Measurements from ENCODE around the gene LTBR.

LTBR gene

GRCh38 chr12:6370994-6371754, 12.8 kb upstream of the LTBR start:
- H3K36me3 Mint-ChIP-seq = peaks cover 4% of the 10 kb centered on the region
- H3K4me1 Mint-ChIP-seq = peaks cover 60% of the 10 kb centered on the region
- H3K4me3 Mint-ChIP-seq = no peak overlapping the region
- peak overlapping the region; percentile 79 for H3K27ac Mint-ChIP-seq
- no peak for ATAC-seq
- no peaks in the 10 kb centered on the region for H3K9me3 Mint-ChIP-seq
- DNase-seq (ENCODE audit: low spot score in 2 of 2) = no peak

DNA sequence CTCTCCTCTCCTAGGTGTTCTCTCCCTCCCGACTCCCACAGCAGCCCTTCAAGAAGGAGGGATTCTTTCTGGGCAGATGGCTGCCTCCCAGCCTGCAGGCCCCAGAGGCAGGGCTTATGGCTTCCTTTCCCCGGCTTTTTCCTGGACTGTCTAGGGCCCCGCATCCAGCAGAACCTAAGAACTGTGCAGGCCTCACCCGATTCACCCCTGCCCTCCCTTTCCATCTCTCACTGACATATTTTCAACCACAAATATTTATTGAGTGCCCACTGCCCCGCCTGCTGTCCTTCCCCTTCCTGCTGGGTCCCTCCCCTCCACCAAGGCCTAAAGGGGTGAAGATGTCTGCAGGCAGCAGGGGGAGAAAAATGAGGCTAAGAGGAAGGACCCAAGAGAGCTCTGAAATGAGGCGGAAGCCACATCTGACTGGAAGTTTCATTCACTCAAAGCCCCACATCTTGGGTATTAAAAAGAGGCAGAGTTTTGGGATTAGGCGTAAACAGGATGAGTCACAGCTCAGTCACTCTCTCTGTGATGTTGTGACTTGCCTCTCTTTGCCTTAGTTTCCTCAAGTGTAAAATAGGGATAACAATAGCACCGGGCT, 11.5 kb upstream of the LTBR start:
- peaks cover 4% of the 10 kb centered on the region for H3K36me3 Mint-ChIP-seq
- peak overlapping the region; percentile 91 for H3K27ac Mint-ChIP-seq
- H3K4me3 Mint-ChIP-seq = peak overlapping the region; percentile 38
- no peaks in the 10 kb centered on the region for H3K9me3 Mint-ChIP-seq
- DNase-seq (ENCODE audit: low spot score in 2 of 2) (no peak), ATAC-seq (peak; percentile 71)
- peaks cover 68% of the 10 kb centered on the region for H3K4me1 Mint-ChIP-seq

GRCh38 chr12:6373022-6373787, 10.8 kb upstream of the LTBR start:
- ATAC-seq = no peak
- peak overlapping the region; percentile 91 for H3K27ac Mint-ChIP-seq
- no peak for DNase-seq (ENCODE audit: low spot score in 2 of 2)
- peaks cover 68% of the 10 kb centered on the region for H3K4me1 Mint-ChIP-seq
- H3K9me3 Mint-ChIP-seq = no peaks in the 10 kb centered on the region
- H3K4me3 Mint-ChIP-seq = peak overlapping the region; percentile 38
- H3K36me3 Mint-ChIP-seq = peaks cover 4% of the 10 kb centered on the region

DNA sequence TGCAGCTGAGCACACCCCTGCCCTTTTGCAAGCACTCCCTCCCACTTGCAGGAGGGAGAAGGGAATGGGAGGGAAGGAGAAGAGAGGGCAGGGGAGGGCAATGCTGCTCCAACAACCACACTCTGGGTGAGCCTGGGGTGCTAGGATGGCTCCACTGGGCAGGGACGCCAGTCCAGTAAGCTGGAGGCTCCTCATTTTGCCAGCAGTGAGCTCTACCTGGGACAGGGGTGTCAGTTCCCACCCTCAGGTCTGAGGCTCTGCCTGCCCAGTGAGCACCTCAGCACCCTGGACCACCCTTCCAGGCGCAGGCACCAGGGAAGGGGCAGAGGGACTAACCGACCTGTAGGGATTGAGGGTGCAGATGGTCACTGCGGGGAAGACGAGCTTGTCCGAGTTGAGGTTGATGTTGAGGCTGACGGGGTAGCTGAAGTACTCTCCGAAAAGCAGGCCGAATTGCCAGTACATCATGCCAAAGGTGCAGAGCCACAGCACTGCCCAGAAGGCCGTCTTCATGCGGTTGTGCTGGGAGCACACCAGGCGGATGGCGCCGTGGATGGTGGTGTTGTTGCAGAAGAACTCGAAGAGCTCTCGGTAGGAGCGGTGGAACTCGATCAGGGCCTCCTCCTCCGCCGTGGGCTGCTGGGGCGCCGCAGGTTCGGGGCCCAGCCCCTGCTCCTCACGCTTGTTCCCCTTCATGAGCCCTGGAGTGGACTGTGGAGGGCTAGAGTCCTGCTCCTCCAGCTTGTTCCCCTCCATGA, 9.8 kb upstream of the LTBR start:
- no peak for ATAC-seq
- Mint-ChIP-seq H3K4me1 (peaks cover 61% of the 10 kb centered on the region), H3K36me3 (peaks cover 4% of the 10 kb centered on the region), H3K9me3 (no peaks in the 10 kb centered on the region), H3K27ac (peak overlapping the region; percentile 91), H3K4me3 (no peak overlapping the region)
- DNase-seq (ENCODE audit: low spot score in 2 of 2) = no peak

DNA sequence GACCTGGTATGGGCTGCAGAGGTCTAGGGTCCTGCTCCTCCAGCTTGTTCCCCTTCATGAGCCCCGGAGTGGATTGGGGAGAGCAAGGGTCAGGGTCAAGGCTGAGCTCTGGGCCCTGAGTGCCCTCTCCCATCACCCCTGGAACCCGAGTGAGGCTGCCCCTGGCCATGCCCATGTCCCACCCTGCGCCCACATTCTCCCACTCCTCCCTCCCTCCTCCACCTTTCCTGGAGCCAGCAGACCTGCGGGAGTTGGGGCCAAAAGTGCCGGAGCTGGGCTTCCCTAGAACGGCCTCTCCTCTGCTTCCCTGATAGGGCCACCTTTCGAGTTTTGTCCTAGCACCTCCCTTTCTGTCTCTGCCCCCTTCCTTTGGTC, 9.2 kb upstream of the LTBR start:
- ATAC-seq (no peak), DNase-seq (ENCODE audit: low spot score in 2 of 2) (no peak)
- Mint-ChIP-seq H3K4me3 (no peak overlapping the region), H3K4me1 (peaks cover 61% of the 10 kb centered on the region), H3K36me3 (peaks cover 4% of the 10 kb centered on the region), H3K27ac (peak overlapping the region; percentile 83), H3K9me3 (no peaks in the 10 kb centered on the region)

DNA sequence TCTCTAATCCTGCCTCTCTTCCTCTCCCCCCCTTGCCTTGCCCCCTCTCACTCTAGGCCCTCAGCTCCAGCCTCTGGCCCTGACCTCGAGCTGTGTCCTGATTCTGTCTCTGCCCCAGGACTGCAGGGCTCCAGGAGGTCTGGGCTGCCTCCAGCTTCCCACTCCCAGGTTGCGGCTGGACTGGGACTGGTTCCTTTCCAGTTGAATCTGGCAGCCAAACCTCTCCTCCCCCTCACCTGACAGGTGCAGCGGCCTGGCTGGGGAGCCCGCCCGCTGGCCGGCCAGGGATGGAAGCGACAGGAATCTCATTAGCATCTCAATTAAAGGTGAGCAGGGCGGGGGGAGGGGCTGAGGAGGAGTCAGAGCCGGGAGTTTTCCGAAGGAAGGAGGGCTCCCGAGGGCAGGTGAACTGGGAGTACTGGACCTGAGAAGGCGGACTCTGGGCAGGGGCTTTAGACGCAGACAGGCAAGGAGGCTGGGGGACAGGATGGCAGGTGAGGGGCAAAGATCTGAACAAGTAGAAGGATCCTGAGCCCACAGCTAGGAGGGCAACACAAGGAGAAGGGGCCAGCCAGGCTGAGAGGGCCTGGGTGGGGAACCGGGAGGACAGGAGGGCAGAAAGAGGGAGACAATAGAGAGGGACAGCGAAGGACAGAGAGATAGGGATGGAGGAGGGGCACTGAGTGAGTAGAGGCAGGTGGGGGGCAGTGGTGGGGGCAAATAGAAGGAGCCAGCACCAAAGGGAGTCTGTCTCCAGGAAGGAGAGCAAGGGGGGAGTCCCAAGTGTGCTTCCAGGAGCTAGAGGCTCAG, 8.5 kb upstream of the LTBR start, which contains the start of gene SCNN1A:
Gene SCNN1A (minus strand): TSS at position 295 of the 810 bp plus-strand sequence. CDS start 780 bp downstream, outside the sequence.
- Mint-ChIP-seq H3K36me3 (peaks cover 4% of the 10 kb centered on the region), H3K4me3 (peak within 1 kb of the TSS; percentile 62), H3K27ac (peak within 1 kb of the TSS; percentile 83), H3K4me1 (peaks cover 55% of the 10 kb centered on the region), H3K9me3 (no peaks in the 10 kb centered on the region)
- no peak for DNase-seq (ENCODE audit: low spot score in 2 of 2)
- no peak for ATAC-seq

DNA sequence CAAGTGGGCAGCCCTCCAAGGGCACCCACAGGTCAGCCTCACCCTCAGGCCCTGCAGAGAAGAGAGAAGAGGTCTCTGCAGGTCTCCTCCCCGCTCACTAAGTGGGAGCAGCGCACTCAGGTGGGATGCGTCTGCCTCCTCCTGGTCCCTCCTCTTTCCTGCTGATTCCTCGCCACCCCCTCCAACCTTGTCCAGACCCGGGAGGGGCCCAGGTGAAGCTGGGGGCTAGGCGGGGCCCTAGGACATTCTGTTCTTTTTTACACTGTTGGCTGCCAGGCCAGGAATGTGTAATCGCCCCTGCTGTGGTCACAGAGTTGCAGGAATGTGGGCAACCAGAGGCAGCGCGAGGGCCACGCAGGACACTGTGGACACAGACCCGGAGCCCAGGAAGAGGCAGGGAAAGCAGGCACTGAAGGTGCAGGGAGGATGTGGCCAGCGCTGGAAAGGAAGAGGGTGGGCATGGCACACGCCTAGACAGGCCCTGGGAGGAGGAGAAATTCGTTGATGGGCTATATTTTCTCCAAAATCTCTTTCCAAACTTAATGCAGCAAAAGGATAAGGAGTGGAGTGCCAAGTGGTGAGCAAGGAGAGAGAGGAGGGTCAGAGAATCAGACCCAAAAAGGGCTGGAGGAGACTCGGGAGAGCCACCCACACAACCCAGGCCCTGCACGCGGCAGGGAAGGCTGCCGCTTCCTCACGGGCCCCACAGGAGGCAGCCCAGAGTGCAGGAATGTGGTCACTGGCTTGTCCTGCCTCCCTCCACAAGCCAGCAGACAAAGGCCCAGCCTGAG, 7.7 kb upstream of the LTBR start:
- peak; percentile 53 for ATAC-seq
- H3K4me3 Mint-ChIP-seq = peak overlapping the region; percentile 62
- no peaks in the 10 kb centered on the region for H3K9me3 Mint-ChIP-seq
- no peak for DNase-seq (ENCODE audit: low spot score in 2 of 2)
- peak overlapping the region; percentile 83 for H3K27ac Mint-ChIP-seq
- H3K4me1 Mint-ChIP-seq = peaks cover 47% of the 10 kb centered on the region
- H3K36me3 Mint-ChIP-seq = peaks cover 4% of the 10 kb centered on the region

DNA sequence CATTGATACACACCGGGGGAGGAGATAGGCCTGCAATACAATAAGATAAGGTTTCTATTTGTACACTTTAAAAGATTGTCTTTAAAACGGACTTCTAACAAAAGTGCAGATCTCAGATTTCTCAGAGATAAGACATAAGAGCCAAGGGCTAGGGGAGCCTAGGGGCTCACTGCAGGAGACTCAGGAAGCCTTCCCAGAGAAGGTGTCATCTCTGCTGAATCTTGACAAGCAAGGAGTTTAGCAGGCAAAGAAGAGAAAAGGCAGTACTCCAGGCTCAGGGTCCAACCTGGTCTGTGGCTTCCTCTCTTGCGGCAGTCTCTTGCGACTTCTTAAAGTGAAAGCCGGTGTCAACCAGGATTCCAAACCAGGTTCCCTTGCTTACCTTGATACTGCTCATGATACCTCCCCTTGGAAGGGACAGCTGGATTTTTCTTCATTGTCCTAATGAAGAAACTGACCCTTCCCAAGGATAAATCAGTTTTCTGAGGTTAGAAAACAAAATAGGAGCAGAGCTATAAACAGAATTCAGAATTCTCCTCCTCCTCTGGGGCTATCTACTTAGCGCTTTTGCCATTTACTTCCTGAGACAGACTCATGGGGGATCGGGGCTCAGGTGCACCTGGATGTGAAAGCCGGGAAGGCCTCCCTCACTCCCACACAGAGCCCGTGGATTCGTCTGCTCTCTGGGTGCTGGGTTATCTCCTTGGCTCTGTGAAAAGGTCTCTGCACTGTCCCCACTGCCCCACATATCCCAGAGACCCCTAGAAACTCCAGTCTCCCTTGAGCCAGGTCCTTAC, 6.9 kb upstream of the LTBR start:
- peak; percentile 14 for ATAC-seq
- H3K9me3 Mint-ChIP-seq = no peaks in the 10 kb centered on the region
- H3K4me1 Mint-ChIP-seq = peaks cover 44% of the 10 kb centered on the region
- H3K36me3 Mint-ChIP-seq = peaks cover 4% of the 10 kb centered on the region
- H3K27ac Mint-ChIP-seq = peak overlapping the region; percentile 83
- peak overlapping the region; percentile 62 for H3K4me3 Mint-ChIP-seq
- DNase-seq (ENCODE audit: low spot score in 2 of 2) = no peak

DNA sequence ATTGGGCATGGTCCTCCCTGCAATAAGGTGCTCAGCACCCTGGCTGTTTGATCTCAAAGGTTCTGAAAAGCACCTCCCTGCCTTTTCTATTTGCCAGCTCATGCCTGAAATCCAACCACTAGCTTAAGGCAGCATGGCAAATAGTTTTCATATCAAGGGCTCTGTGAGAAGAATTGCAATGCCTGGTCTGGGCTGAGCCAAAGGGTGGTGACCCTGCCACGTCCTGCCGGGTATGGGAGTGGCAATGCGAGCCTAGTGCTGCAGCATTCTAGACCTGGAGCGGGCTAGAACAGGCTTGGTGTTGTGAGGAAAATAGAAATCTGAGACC, 6.3 kb upstream of the LTBR start:
- peak overlapping the region; percentile 83 for H3K27ac Mint-ChIP-seq
- H3K4me3 Mint-ChIP-seq = peak overlapping the region; percentile 62
- no peaks in the 10 kb centered on the region for H3K9me3 Mint-ChIP-seq
- peaks cover 38% of the 10 kb centered on the region for H3K4me1 Mint-ChIP-seq
- peaks cover 4% of the 10 kb centered on the region for H3K36me3 Mint-ChIP-seq
- ATAC-seq (no peak), DNase-seq (ENCODE audit: low spot score in 2 of 2) (no peak)

DNA sequence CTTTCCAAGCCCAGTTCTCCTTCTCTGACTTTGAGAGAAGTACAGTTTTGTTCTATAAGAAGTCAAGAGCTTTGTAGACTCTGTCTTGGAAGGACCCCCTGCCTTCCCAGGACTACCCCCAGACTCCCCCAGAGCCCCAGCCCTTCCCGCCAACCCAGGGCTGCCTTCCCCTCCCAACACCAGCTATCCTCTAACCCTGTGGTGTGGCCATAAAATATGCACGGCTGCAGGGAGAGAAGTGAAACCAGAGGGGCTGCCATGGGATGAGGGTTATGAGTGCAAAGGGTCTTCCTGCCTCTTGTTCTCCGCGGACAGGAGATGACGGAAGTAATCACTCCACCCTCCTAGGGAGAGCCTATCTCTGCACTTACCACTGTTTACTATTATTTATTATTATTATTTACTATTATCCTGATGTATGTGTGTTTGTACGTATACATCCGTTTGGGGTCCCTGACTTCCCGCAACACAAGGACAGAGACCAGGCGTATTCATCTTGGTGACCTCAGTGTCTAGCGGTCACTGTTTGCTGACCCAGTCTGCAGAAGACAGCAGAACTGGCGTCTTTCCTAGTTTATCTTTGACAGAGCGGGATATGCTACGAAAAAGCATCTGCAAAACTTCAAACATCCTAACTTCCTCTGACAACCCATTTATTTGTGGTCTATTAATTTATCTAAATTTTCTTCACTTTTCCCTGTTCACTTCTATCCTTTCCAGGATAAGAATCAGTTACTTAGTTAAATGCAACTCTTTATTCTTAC, 5.1 kb upstream of the LTBR start:
- H3K4me1 Mint-ChIP-seq = peaks cover 30% of the 10 kb centered on the region
- peaks cover 4% of the 10 kb centered on the region for H3K36me3 Mint-ChIP-seq
- no peaks in the 10 kb centered on the region for H3K9me3 Mint-ChIP-seq
- ATAC-seq (no peak), DNase-seq (ENCODE audit: low spot score in 2 of 2) (no peak)
- H3K27ac Mint-ChIP-seq = no peak overlapping the region
- H3K4me3 Mint-ChIP-seq = no peak overlapping the region

GRCh38 chr12:6380141-6381121, 3.5 kb upstream of the LTBR start:
- no peak overlapping the region for H3K27ac Mint-ChIP-seq
- H3K4me3 Mint-ChIP-seq = no peak overlapping the region
- H3K4me1 Mint-ChIP-seq = peaks cover 28% of the 10 kb centered on the region
- ATAC-seq (no peak), DNase-seq (ENCODE audit: low spot score in 2 of 2) (no peak)
- H3K9me3 Mint-ChIP-seq = no peaks in the 10 kb centered on the region
- peaks cover 4% of the 10 kb centered on the region for H3K36me3 Mint-ChIP-seq

- Mint-ChIP-seq H3K4me3 (no peak overlapping the region), H3K9me3 (no peaks in the 10 kb centered on the region), H3K27ac (no peak overlapping the region), H3K36me3 (no peaks in the 10 kb centered on the region), H3K4me1 (peaks cover 8% of the 10 kb centered on the region)
- DNase-seq (ENCODE audit: low spot score in 2 of 2) (no peak), ATAC-seq (no peak)
Measured at GRCh38 chr12:6382371-6382770, 1.6 kb upstream of the LTBR start.

Measured in stimulated activated effector memory CD8-positive, alpha-beta T cell treated with anti-CD3 and anti-CD28 coated beads, Interleukin-12 subunit alpha, Interleukin-12 subunit beta, amount 100 ng/mL, for 72 hours (primary cell).